Dendritic cell treated with granulocyte-macrophage colony-stimulating factor and Interleukin-4, amounts not matched to agents 40 ng/mL and 50 ng/mL, for 4 days (primary cell): Measurements from ENCODE around the gene ARHGAP30.
"Not testable (repeated sequence)": the region's sequence is repeated elsewhere in the genome, so short reads cannot be mapped to it uniquely, and the experiment has no call there.

Experiments
- H3K27ac Mint-ChIP-seq: one replicate; pipeline ENCODE4 v1.8.0; 2022; ENCODE audit warnings: mild to moderate bottlenecking, mixed read lengths
- H3K27me3 Mint-ChIP-seq: one replicate; pipeline ENCODE4 v1.8.0; 2022; ENCODE audit warnings: mild to moderate bottlenecking, mixed read lengths
- H3K36me3 Mint-ChIP-seq: one replicate; pipeline ENCODE4 v1.8.0; 2022; ENCODE audit warnings: low read depth, mixed read lengths
- H3K4me1 Mint-ChIP-seq: one replicate; pipeline ENCODE4 v1.8.0; 2022; ENCODE audit warnings: low read depth, mixed read lengths
- H3K4me3 Mint-ChIP-seq: one replicate; pipeline ENCODE4 v1.8.0; 2022; ENCODE audit warnings: mild to moderate bottlenecking, moderate library complexity, mixed read lengths
- H3K9me3 Mint-ChIP-seq: one replicate; pipeline ENCODE4 v1.8.0; 2022; ENCODE audit warnings: mixed read lengths
- intact Hi-C: fragments of 100-400 bp; cut with micrococcal nuclease; formaldehyde crosslinking; loops from one replicate; pipeline ENCODE4 v1.15.0; 2022

The ARHGAP30 gene

DNA sequence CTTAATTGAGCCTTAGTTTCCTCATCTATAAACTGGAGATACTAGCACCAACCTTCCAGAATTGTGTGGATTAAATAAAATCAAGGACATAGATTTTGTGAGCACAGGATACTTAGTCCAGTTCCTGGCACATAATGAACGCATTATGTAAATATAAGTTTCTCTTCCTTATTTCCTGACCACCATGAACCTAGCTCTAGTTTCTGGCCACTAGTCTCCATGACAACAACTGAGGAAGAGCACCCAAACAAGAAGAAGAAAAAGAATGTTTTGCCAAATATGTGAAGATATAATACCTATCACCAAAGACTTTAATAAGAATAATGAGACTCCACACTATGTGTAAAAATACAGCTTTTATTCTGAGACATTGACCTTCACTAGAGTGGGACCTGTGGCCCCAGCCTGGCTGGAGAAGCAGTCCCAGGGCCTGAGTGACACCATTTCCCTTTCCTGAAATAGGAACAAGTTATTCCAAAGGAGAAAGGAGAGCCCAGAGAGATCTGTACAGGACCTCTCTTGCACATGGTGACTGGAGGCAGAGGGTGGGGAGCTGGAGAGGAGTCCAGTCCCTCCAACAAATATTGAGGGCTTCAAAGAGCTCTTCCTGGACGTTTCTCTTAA is 23.0 kb downstream of the ARHGAP30 start:
- no peaks in the 10 kb centered on the region for H3K27me3 Mint-ChIP-seq
- H3K36me3 Mint-ChIP-seq: peaks cover 86% of the 10 kb centered on the region
- peak overlapping the region; percentile 99 for H3K4me3 Mint-ChIP-seq
- H3K4me1 Mint-ChIP-seq: peaks cover 64% of the 10 kb centered on the region
- peak overlapping the region; percentile 100 for H3K27ac Mint-ChIP-seq
- no peaks in the 10 kb centered on the region for H3K9me3 Mint-ChIP-seq
- intact Hi-C loops: loop anchor here (10.0 kb wide), 1 partner anchor 88 kb away; the partner anchor contains the start of gene DEDD

DNA sequence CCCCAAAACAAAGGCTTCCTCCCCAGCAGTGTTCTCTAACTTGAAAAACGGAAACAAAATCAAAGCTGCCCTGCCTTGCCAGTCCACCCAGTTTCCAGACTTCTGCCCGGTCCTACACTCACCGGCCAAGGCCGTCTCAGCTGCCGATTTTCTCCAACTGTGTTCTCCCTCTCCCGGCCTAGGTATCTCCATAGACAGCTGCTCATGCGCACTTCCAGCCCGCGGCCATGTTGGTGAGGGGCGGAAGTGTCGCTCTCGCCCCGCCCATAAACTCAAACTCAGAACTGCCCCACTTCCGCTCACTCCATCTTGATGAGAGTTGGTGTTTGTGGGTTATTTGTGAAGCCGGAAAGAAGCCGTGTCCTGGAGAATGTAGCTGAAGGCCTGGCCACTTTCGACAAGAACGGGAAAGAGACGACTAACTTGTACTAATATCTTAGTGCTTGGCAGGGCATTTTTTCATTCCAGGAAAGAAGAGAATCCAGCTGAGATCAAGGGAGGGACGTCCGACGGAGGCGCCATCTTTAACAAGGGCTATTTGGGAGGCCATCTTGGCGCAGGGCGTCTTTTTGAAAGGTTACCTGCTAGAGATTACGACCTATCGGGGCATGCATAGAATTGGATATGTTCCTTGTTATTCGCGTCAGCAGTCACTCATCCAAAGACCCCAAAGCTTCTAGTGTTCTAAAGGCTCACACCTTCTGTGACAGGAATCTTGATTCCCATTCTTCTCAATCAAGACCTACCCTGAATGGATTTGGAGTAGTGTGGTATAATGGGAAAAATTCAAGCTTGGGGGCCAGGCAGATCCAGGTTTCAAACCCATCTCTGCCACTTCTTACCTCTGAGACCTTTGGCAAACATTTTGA is 23.7 kb downstream of the ARHGAP30 start, which contains the start of gene USF1:
USF1 (minus strand) TSS at position 242 of the 869 bp plus-strand sequence. CDS start 2,702 bp downstream, outside the sequence.
- Mint-ChIP-seq H3K4me3 (peak within 1 kb of the TSS; percentile 99), H3K27ac (peak within 1 kb of the TSS; percentile 100), H3K4me1 (peaks cover 61% of the 10 kb centered on the region), H3K9me3 (no peaks in the 10 kb centered on the region), H3K27me3 (no peaks in the 10 kb centered on the region), H3K36me3 (peaks cover 86% of the 10 kb centered on the region)
- intact Hi-C loops: loop anchor here (1.0 to 10.0 kb wide), 4 partner anchors 22 to 89 kb away; partner anchors contain the start of genes DEDD and F11R

- H3K36me3 Mint-ChIP-seq: peaks cover 86% of the 10 kb centered on the region
- peak overlapping the region; percentile 100 for H3K27ac Mint-ChIP-seq
- intact Hi-C loops: loop anchor here (1.0 to 10.0 kb wide), 4 partner anchors 23 to 90 kb away; partner anchors contain the start of genes DEDD and F11R
- no peaks in the 10 kb centered on the region for H3K27me3 Mint-ChIP-seq
- peak overlapping the region; percentile 99 for H3K4me3 Mint-ChIP-seq
- H3K9me3 Mint-ChIP-seq: no peaks in the 10 kb centered on the region
- peaks cover 63% of the 10 kb centered on the region for H3K4me1 Mint-ChIP-seq
Observed at GRCh38 chr1:161044908-161045735, 24.6 kb downstream of the ARHGAP30 start.

- intact Hi-C loops: loop anchor here (2.0 to 10.0 kb wide), 2 partner anchors 48 to 90 kb away; partner anchors contain the start of gene DEDD
- H3K36me3 Mint-ChIP-seq: peaks cover 86% of the 10 kb centered on the region
- peak overlapping the region; percentile 100 for H3K27ac Mint-ChIP-seq
- H3K4me3 Mint-ChIP-seq: peak overlapping the region; percentile 99
- peaks cover 64% of the 10 kb centered on the region for H3K4me1 Mint-ChIP-seq
- H3K27me3 Mint-ChIP-seq: no peaks in the 10 kb centered on the region
- H3K9me3 Mint-ChIP-seq: no peaks in the 10 kb centered on the region
Observed at GRCh38 chr1:161044535-161044907, 25.2 kb downstream of the ARHGAP30 start.

DNA sequence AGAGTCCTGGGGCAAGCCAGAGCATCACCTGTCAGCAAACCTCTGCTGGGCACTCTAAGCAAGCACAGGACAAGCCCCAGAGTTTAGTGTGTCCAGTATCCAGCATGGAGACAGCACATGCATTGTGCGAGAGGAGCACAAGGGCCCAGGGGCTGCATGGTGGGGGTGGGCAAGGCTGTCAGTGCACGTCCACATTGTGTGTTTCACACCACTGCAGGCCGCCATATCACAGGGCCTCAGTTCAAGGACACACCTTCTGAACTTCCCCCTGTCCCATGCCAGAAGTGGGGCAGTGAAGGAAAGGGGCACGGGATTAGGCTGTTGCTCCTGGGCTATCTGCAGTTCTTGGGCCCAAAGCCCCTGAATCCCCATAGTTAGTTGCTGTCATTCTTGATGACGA is 30.1 kb downstream of the ARHGAP30 start:
- peaks cover 53% of the 10 kb centered on the region for H3K4me1 Mint-ChIP-seq
- peak overlapping the region; percentile 87 for H3K27ac Mint-ChIP-seq
- intact Hi-C loops: no loop called here
- H3K4me3 Mint-ChIP-seq: peak overlapping the region; percentile 62
- H3K9me3 Mint-ChIP-seq: no peaks in the 10 kb centered on the region
- peaks cover 52% of the 10 kb centered on the region for H3K36me3 Mint-ChIP-seq
- H3K27me3 Mint-ChIP-seq: no peaks in the 10 kb centered on the region

- Mint-ChIP-seq H3K27ac (peak overlapping the region; percentile 87), H3K27me3 (no peaks in the 10 kb centered on the region), H3K36me3 (peaks cover 50% of the 10 kb centered on the region), H3K9me3 (no peaks in the 10 kb centered on the region), H3K4me1 (peaks cover 53% of the 10 kb centered on the region), H3K4me3 (peak overlapping the region; percentile 94)
- intact Hi-C loops: no loop called here
Observed at GRCh38 chr1:161039154-161039545, 30.5 kb downstream of the ARHGAP30 start.

DNA sequence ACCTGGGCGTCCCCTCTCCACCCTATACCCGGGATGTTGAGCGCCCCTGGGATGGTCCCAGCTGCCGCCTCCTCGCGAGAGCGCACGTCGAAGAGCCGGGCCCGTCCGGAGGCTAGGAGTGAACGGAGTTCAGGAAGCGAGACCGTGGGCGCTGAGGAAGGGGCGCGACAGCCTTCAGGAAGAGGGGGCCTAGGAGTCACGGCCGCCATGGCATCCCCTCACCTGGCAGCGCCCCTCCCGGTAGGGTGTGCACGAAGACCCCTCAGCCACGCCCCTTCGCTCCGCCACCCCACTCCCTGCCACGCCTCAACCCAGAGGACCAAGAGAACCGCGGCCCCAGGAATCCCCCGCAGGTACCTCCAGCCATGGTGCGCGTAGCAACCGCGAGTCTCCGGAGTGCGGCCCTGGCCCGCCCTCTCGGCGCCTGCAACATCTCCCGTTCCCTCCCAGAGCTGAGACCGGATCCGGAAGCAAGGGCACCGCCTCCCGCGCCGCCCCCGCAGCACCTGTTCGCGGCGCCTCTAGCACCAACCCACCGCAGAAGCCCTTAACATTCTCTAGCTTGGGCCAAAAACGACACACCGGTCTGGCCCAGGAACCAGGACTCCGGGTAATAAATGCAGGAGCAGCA is 31.1 kb downstream of the ARHGAP30 start, which contains the start of gene TSTD1:
TSTD1 (minus strand) TSS at position 442 of the 631 bp plus-strand sequence; CDS start at position 367, 75 bp downstream.
- H3K36me3 Mint-ChIP-seq: peaks cover 50% of the 10 kb centered on the region
- no peaks in the 10 kb centered on the region for H3K27me3 Mint-ChIP-seq
- H3K27ac Mint-ChIP-seq: peak within 1 kb of the TSS; percentile 87
- H3K9me3 Mint-ChIP-seq: no peaks in the 10 kb centered on the region
- peak within 1 kb of the TSS; percentile 94 for H3K4me3 Mint-ChIP-seq
- intact Hi-C loops: no loop called here
- H3K4me1 Mint-ChIP-seq: peaks cover 53% of the 10 kb centered on the region

- peak overlapping the region; percentile 94 for H3K4me3 Mint-ChIP-seq
- peaks cover 45% of the 10 kb centered on the region for H3K36me3 Mint-ChIP-seq
- no peaks in the 10 kb centered on the region for H3K9me3 Mint-ChIP-seq
- H3K27me3 Mint-ChIP-seq: no peaks in the 10 kb centered on the region
- peak overlapping the region; percentile 87 for H3K27ac Mint-ChIP-seq
- intact Hi-C loops: no loop called here
- H3K4me1 Mint-ChIP-seq: peaks cover 50% of the 10 kb centered on the region
Observed at GRCh38 chr1:161037661-161038522, 31.8 kb downstream of the ARHGAP30 start.

DNA sequence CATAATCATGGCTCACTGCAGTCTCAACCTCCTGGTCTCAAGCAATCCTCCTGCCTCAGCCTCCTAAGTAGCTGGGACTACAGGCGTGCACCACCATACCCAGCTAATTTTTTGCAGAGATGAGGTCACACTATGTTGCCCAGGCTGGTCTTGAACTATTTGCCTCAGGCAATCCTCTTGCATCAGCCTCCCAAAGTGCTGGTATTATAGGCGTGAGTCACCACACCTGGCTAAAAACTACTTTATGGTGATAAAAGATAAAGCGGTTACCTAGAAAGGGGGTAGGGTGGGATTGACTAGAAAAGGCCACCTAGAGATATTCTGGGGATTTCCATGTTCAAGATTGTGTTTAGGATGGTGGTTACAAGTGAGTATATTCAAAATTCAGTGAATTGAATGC is 35.9 kb downstream of the ARHGAP30 start:
- Mint-ChIP-seq H3K4me3 (no peak overlapping the region), H3K4me1 (peaks cover 29% of the 10 kb centered on the region), H3K27ac (no peak overlapping the region), H3K27me3 (no peaks in the 10 kb centered on the region), H3K9me3 (no peaks in the 10 kb centered on the region), H3K36me3 (peaks cover 4% of the 10 kb centered on the region)
- intact Hi-C loops: no loop called here

DNA sequence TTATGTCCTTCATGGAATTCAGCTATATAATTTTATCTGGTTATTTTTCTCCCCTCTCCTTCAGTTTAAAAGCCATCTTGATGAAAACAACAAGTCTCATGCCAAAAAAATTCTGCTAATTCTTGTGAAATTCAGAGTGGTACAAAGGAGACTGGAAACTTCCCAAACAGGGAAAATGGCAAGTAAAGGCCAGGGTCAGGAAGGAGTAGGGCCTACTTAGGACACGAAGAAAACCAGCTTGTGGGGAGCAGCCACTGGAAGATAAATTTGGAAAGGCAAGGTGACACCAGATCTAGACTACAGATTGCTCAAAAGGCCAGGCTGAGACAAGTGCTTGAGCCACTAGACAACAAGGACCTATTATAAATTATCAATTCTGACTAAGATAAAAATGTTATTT is 37.3 kb downstream of the ARHGAP30 start:
- Mint-ChIP-seq H3K36me3 (no peaks in the 10 kb centered on the region), H3K4me1 (peaks cover 15% of the 10 kb centered on the region), H3K27me3 (no peaks in the 10 kb centered on the region), H3K4me3 (no peak overlapping the region), H3K27ac (no peak overlapping the region), H3K9me3 (no peaks in the 10 kb centered on the region)
- intact Hi-C loops: no loop called here

DNA sequence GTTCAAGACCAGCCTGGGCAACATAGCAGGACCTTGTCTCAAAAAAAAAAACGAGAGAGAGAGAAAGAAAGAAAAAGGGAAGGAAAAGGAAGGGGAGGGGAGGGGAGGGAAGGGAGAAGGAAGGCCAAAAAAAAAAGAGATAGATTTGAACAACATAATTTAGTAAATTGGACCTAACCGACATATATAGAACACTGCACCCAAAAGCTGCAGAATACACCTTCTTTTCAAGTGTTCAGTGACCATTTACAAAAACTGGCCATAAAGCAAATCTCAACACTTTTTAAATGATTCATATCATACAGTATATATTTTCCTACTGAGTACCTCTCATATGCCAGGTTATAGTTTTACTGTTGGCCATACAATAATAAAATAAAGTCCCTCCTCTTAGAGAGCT is 37.8 kb downstream of the ARHGAP30 start:
- H3K9me3 Mint-ChIP-seq: no peaks in the 10 kb centered on the region
- no peak overlapping the region for H3K4me3 Mint-ChIP-seq
- intact Hi-C loops: no loop called here
- H3K27ac Mint-ChIP-seq: peak overlapping the region; percentile 19
- no peaks in the 10 kb centered on the region for H3K36me3 Mint-ChIP-seq
- H3K27me3 Mint-ChIP-seq: no peaks in the 10 kb centered on the region
- H3K4me1 Mint-ChIP-seq: peaks cover 15% of the 10 kb centered on the region

DNA sequence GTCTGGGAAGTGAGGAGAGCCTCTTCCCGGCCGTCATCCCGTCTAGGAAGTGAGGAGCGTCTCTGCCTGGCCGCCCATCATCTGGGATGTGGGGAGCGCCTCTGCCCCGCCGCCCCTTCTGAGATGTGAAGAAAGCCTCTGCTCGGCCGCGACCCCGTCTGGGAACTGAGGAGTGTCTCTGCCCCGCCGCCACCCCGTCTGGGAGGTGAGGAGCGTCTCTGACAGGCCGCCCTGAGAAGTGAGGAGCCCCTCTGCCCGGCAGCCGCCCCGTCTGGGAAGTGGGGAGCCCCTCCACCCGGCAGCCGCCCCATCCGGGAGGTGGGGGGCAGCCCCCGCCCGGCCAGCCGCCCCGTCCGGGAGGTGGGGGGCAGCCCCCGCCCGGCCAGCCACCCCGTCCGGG is 40.2 kb downstream of the ARHGAP30 start:
- peaks cover 15% of the 10 kb centered on the region for H3K4me1 Mint-ChIP-seq
- H3K4me3 Mint-ChIP-seq, intact Hi-C loops, H3K9me3 Mint-ChIP-seq, H3K36me3 Mint-ChIP-seq, H3K27me3 Mint-ChIP-seq, H3K27ac Mint-ChIP-seq: not testable (repeated sequence)
